22Rv1 (cell line): ENCODE results near the gene KANSL1.

ENCODE experiments used
- H3K27ac ChIP-seq: fragments of 450-650 bp; 2 replicates; pipeline ENCODE4 v1.5.1; 2017
- CTCF ChIP-seq: fragments of 450-650 bp; IDR thresholded peaks from 2 replicates; pipeline ENCODE4 v1.5.1; 2017; ENCODE audit warnings: mild to moderate bottlenecking
- ZFX ChIP-seq: fragments of 450-650 bp; IDR thresholded peaks from 2 replicates; pipeline ENCODE4 v1.6.1; 2017; ENCODE audit warnings: antibody characterized with exemption, borderline replicate concordance

The KANSL1 gene

GRCh38 chr17:46135879-46136563 is 57.2 kb downstream of the KANSL1 start:
- no peak overlapping the region for H3K27ac ChIP-seq
- no peak for TF ChIP-seq ZFX
- TF ChIP-seq CTCF = no peak

GRCh38 chr17:46135126-46135812 is 58.0 kb downstream of the KANSL1 start:
- TF ChIP-seq ZFX (no peak), CTCF (no peak)
- no peak overlapping the region for H3K27ac ChIP-seq

GRCh38 chr17:46129302-46129701 is 63.9 kb downstream of the KANSL1 start:
- TF ChIP-seq CTCF (no peak), ZFX (no peak)
- no peak overlapping the region for H3K27ac ChIP-seq

GRCh38 chr17:46128453-46128852 is 64.8 kb downstream of the KANSL1 start:
- H3K27ac ChIP-seq = no peak overlapping the region
- TF ChIP-seq ZFX = no peak
- no peak for TF ChIP-seq CTCF

GRCh38 chr17:46127524-46127923 is 65.7 kb downstream of the KANSL1 start:
- TF ChIP-seq CTCF (no peak), ZFX (no peak)
- no peak overlapping the region for H3K27ac ChIP-seq

- no peak overlapping the region for H3K27ac ChIP-seq
- TF ChIP-seq CTCF (no peak), ZFX (no peak)
Observed at GRCh38 chr17:46126840-46127239, 66.4 kb downstream of the KANSL1 start.

GRCh38 chr17:46125831-46126230 is 67.4 kb downstream of the KANSL1 start:
- no peak overlapping the region for H3K27ac ChIP-seq
- TF ChIP-seq ZFX = no peak
- no peak for TF ChIP-seq CTCF
